DOHH2 (cell line): Measurements from ENCODE around the gene IMMP2L.

Experiments
- H3F3A ChIP-seq: fragments of 200-600 bp; sonication (generic), shearing (Covaris generic); 2 replicates; pipeline ENCODE4 v1.6.0; 2016; ENCODE audit warnings: antibody characterized with exemption, mild to moderate bottlenecking; ENCODE audit not compliant: control insufficient read depth, insufficient read depth
- H3K27ac ChIP-seq: fragments of 200-600 bp; sonication (generic); 2 replicates; pipeline ENCODE4 v1.5.1; 2014; ENCODE audit warnings: low read depth, mild to moderate bottlenecking, low read length, moderate library complexity
- H3K27me3 ChIP-seq: fragments of 200-600 bp; sonication (generic); 2 replicates; pipeline ENCODE4 v1.6.1; 2014; ENCODE audit warnings: mild to moderate bottlenecking, low read length, mixed read lengths; ENCODE audit not compliant: control insufficient read depth
- H3K36me3 ChIP-seq: fragments of 200-600 bp; sonication (generic); 2 replicates; pipeline ENCODE4 v1.6.1; 2014; ENCODE audit warnings: mild to moderate bottlenecking, low read length, moderate library complexity, mixed read lengths; ENCODE audit not compliant: control insufficient read depth
- H3K4me1 ChIP-seq: fragments of 200-600 bp; sonication (generic); 2 replicates; pipeline ENCODE4 v1.6.1; 2014; ENCODE audit warnings: mild to moderate bottlenecking, low read length, mixed read lengths; ENCODE audit not compliant: control insufficient read depth
- H3K4me2 ChIP-seq: fragments of 200-600 bp; sonication (generic); 2 replicates; pipeline ENCODE4 v1.6.0; 2014; ENCODE audit warnings: mild to moderate bottlenecking, low read length, moderate library complexity
- H3K4me3 ChIP-seq: fragments of 200-600 bp; sonication (generic); 2 replicates; pipeline ENCODE4 v1.5.1; 2014; ENCODE audit warnings: mild to moderate bottlenecking, low read length, mixed read lengths
- H3K79me2 ChIP-seq: fragments of 200-600 bp; sonication (generic); 2 replicates; pipeline ENCODE4 v1.6.1; 2014; ENCODE audit warnings: mild to moderate bottlenecking, low read length, mixed read lengths; ENCODE audit not compliant: control insufficient read depth
- H3K9me2 ChIP-seq: fragments of 200-600 bp; sonication (generic); replicated peaks from 2 replicates; pipeline ENCODE4 v1.6.1; 2014; ENCODE audit warnings: mild to moderate bottlenecking, low read length, mixed read lengths; ENCODE audit not compliant: control insufficient read depth
- H3K9me3 ChIP-seq: fragments of 200-600 bp; sonication (generic); 2 replicates; pipeline ENCODE4 v1.6.1; 2014; ENCODE audit warnings: antibody characterized with exemption, low read length, mixed read lengths; ENCODE audit not compliant: control insufficient read depth, insufficient read depth
- H4K20me1 ChIP-seq: fragments of 200-600 bp; sonication (generic); 2 replicates; pipeline ENCODE4 v1.6.0; 2014; ENCODE audit warnings: low read depth, mild to moderate bottlenecking, antibody characterized with exemption, low read length, moderate library complexity; ENCODE audit not compliant: control insufficient read depth, insufficient read depth
- CTCF ChIP-seq: fragments of 200-600 bp; sonication (generic); IDR thresholded peaks from one replicate; pipeline ENCODE4 v1.5.1; 2014; ENCODE audit warnings: antibody characterized with exemption, mild to moderate bottlenecking, low read depth, low read length; ENCODE audit not compliant: poor library complexity, severe bottlenecking
- EZH2phosphoT487 ChIP-seq: fragments of 200-600 bp; sonication (generic); IDR thresholded peaks from 2 replicates; pipeline ENCODE4 v1.6.1; 2017; ENCODE audit warnings: borderline replicate concordance, mild to moderate bottlenecking, antibody characterized with exemption, low read length, moderate library complexity, mixed read lengths

The IMMP2L gene

GRCh38 chr7:111380945-111381344 is 181.3 kb downstream of the IMMP2L start:
- no peaks in the 10 kb centered on the region for H3K9me2 ChIP-seq
- no peaks in the 10 kb centered on the region for H3K27me3 ChIP-seq
- no peak overlapping the region for H3K4me3 ChIP-seq
- H4K20me1 ChIP-seq, result no peaks in the 10 kb centered on the region
- no peaks in the 10 kb centered on the region for H3K79me2 ChIP-seq
- H3K27ac ChIP-seq, result no peak overlapping the region
- H3K4me2 ChIP-seq, result no peak overlapping the region
- no peaks in the 10 kb centered on the region for H3K36me3 ChIP-seq
- no peaks in the 10 kb centered on the region for H3K9me3 ChIP-seq
- TF ChIP-seq CTCF (no peak), EZH2phosphoT487 (no peak)
- H3F3A ChIP-seq, result peaks cover 3% of the 10 kb centered on the region; the same call in 1 of the 2 replicates
- H3K4me1 ChIP-seq, result peaks cover 4% of the 10 kb centered on the region; the same call in 1 of the 2 replicates

- Histone ChIP-seq H3K79me2 (no peaks in the 10 kb centered on the region), H3K4me2 (no peak overlapping the region), H3K27ac (no peak overlapping the region), H3K9me3 (no peaks in the 10 kb centered on the region), H3F3A (no peaks in the 10 kb centered on the region), H3K4me1 (peaks cover 4% of the 10 kb centered on the region; the same call in 1 of the 2 replicates), H3K4me3 (no peak overlapping the region), H4K20me1 (no peaks in the 10 kb centered on the region), H3K27me3 (no peaks in the 10 kb centered on the region), H3K36me3 (no peaks in the 10 kb centered on the region), H3K9me2 (no peaks in the 10 kb centered on the region)
- TF ChIP-seq CTCF (no peak), EZH2phosphoT487 (no peak)
Observed at GRCh38 chr7:111374027-111374426, 188.3 kb downstream of the IMMP2L start.

- Histone ChIP-seq H3K27ac (no peak overlapping the region), H3F3A (no peaks in the 10 kb centered on the region), H3K4me3 (no peak overlapping the region), H3K9me3 (no peaks in the 10 kb centered on the region), H3K36me3 (no peaks in the 10 kb centered on the region), H3K4me2 (no peak overlapping the region), H3K9me2 (no peaks in the 10 kb centered on the region), H3K4me1 (peaks cover 4% of the 10 kb centered on the region; the same call in 1 of the 2 replicates), H3K27me3 (no peaks in the 10 kb centered on the region), H3K79me2 (no peaks in the 10 kb centered on the region), H4K20me1 (no peaks in the 10 kb centered on the region)
- TF ChIP-seq CTCF, result no peak
- no peak for TF ChIP-seq EZH2phosphoT487
Observed at GRCh38 chr7:111371437-111371836, 190.9 kb downstream of the IMMP2L start.
